Activated naive CD4-positive, alpha-beta T cell treated with anti-CD3 and anti-CD28 coated beads, Interleukin-2, amount 50 U/mL, for 24 hours (primary cell): Measurements from ENCODE around the gene FAU.

ENCODE experiments used
- H3K27ac Mint-ChIP-seq: one replicate; pipeline ENCODE4 v1.8.0; 2021; ENCODE audit warnings: mild to moderate bottlenecking, mixed read lengths
- H3K27me3 Mint-ChIP-seq: one replicate; pipeline ENCODE4 v1.8.0; 2021; ENCODE audit warnings: mixed read lengths
- H3K36me3 Mint-ChIP-seq: one replicate; pipeline ENCODE4 v1.8.0; 2021; ENCODE audit warnings: mixed read lengths
- H3K4me1 Mint-ChIP-seq: one replicate; pipeline ENCODE4 v1.8.0; 2021; ENCODE audit warnings: mixed read lengths
- H3K4me3 Mint-ChIP-seq: one replicate; pipeline ENCODE4 v1.8.0; 2021; ENCODE audit warnings: mild to moderate bottlenecking, mixed read lengths
- H3K9me3 Mint-ChIP-seq: one replicate; pipeline ENCODE4 v1.8.0; 2021; ENCODE audit warnings: mixed read lengths

Gene FAU

DNA sequence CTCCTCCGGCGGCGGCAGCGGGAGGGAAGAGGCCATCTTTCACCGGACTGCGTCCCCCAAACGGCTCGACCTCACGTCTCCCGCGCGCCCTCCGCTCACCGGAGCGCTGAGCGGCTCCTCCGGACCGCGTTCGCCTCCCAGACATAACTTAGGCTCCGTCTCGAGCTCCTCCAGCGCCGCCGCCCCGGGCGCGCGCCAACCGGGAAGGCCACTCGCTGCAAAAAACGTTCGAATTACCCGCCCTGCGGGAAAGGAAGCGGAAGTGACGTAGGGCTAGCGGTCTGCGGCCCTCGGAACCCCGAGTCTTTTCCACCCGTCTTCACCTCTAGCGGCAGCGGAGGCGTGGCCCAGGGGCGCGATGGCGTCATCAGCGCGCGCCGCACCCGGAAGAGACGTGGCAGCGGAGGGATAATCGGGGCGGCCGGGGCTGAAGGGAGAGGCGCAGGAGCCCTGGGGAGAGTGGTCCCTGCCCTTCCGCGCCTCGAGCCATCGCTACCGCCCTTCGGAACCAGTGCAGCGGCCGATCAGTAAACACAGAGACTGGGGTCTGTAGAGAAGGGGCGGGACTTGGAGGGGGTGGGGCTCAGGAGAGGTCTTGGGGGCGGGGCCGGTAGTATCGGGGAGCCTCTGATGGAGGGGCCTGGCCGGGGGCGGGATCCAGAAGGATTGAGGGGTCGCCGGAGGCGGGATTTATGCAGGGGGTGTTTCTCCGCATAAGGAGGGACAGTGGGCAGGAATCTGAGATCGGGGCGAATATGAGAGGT lies 37.9 kb downstream of the FAU start, which contains the start of the genes CDCA5 and ZFPL1:
TSS of gene CDCA5 (minus strand) at position 207 of the 764 bp plus-strand sequence. CDS start at position 145, 62 bp downstream.
TSS of gene ZFPL1 (plus strand) at position 389 of the 764 bp plus-strand sequence. CDS start 477 bp downstream, outside the sequence.
- H3K9me3 Mint-ChIP-seq: no peaks in the 10 kb centered on the region
- H3K27ac Mint-ChIP-seq: peak within 1 kb of the TSS; percentile 98
- peaks cover 4% of the 10 kb centered on the region for H3K36me3 Mint-ChIP-seq
- H3K4me1 Mint-ChIP-seq: peaks cover 15% of the 10 kb centered on the region
- peak within 1 kb of the TSS; percentile 95 for H3K4me3 Mint-ChIP-seq
- no peaks in the 10 kb centered on the region for H3K27me3 Mint-ChIP-seq

DNA sequence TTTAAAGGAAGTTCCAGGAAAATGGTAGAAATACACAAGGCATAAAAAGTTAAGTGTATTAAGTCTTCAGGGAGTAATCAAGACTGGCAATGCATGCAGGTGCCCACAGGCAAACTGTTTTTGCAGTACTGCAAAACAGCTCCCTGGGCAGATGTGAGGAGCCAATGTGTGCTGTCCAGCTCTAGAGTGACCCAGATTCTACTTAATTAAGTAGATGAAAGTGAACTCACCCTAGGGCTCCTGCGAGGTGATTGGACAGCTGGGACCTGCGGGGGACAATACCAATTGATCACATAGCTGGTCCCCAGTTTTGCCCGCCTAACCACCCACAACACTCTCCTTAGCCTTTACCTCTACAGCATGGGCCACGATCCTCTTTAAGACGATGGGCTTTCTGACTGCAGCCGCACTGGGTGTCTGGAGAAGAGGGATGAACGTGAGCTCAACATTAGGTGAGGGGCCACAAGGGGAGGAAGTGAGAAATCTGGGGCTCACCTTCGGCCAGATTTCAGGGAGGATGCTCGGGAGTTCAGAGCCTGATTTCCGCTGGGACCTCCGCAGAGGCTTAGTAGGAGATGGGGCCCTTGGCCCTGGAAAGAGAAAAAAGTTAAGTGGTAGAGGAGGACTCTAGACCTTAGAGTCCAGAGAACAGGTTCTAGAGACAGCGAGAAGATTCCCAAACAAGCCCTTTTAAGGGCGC lies 38.6 kb downstream of the FAU start:
- peak overlapping the region; percentile 98 for H3K27ac Mint-ChIP-seq
- peaks cover 1% of the 10 kb centered on the region for H3K36me3 Mint-ChIP-seq
- H3K4me3 Mint-ChIP-seq: peak overlapping the region; percentile 95
- H3K9me3 Mint-ChIP-seq: no peaks in the 10 kb centered on the region
- peaks cover 21% of the 10 kb centered on the region for H3K4me1 Mint-ChIP-seq
- H3K27me3 Mint-ChIP-seq: no peaks in the 10 kb centered on the region

DNA sequence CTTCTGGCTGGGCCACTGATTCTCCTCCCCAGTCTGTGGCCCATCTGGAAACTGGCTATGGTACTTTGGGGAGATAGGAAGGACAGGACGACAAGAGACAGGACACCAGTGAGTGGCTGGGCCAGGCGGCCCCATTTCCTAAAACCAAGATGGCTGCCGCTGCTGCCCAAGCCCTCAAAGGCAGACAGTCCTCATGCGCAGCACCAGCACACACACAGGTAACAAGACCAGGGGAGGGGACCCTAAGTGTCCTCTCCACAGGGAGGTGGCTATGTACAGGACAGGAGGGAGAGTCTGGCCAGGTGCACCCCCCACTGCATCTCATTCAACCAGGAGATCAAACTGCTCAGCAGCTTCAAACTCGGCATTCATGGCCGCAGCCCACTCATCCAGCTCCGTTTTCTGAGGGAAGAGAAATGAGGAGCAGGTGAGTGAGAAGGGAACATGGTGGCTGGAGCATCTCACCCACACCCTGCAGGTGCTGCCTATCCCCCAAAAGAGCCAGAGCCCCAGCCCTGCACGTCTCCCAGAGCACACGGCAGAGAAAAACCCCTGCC lies 43.1 kb downstream of the FAU start:
- no peak overlapping the region for H3K4me3 Mint-ChIP-seq
- no peaks in the 10 kb centered on the region for H3K36me3 Mint-ChIP-seq
- no peak overlapping the region for H3K27ac Mint-ChIP-seq
- no peaks in the 10 kb centered on the region for H3K27me3 Mint-ChIP-seq
- peaks cover 13% of the 10 kb centered on the region for H3K4me1 Mint-ChIP-seq
- H3K9me3 Mint-ChIP-seq: no peaks in the 10 kb centered on the region

DNA sequence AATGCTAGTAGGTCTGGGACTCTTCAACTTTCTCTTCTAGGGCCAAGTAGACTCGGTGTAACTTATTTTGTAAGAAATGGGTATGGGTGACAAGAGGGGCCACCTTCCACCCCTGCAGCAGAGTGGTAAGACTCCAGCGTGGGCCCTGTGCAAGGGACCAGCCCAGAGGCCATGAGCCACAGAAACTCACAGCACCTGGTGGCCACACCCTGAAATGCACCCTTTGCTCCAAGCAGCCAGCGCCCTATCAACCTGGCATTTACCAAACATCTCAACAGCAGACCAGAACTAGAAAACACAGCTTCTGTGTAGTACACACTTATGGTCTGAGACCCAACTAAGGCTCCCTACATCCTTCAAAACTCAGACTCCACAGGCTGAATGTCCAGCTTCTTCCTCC lies 43.8 kb downstream of the FAU start:
- Mint-ChIP-seq H3K4me3 (no peak overlapping the region), H3K27ac (no peak overlapping the region), H3K9me3 (no peaks in the 10 kb centered on the region), H3K36me3 (no peaks in the 10 kb centered on the region), H3K4me1 (peaks cover 9% of the 10 kb centered on the region), H3K27me3 (no peaks in the 10 kb centered on the region)

DNA sequence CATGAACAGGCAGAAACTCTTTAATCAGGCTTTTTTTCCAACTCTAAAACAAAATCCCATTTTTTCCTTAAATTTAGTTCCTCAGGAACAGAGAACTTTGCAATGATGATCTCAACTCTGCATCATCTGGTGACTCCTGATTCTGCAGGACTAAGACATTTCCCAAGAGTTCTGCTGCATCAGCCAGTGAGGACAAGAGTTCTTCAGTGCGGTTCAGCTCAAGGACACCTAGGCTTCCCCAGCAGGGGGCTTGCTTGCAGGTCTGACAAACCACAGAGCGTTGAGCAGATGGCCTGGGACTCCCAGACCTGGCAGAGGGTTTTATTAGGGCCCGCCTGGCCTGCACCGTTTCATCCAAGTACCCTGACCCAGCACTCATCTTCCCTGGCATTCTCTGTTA lies 44.5 kb downstream of the FAU start:
- no peak overlapping the region for H3K4me3 Mint-ChIP-seq
- H3K9me3 Mint-ChIP-seq: no peaks in the 10 kb centered on the region
- H3K27ac Mint-ChIP-seq: no peak overlapping the region
- H3K36me3 Mint-ChIP-seq: no peaks in the 10 kb centered on the region
- H3K27me3 Mint-ChIP-seq: no peaks in the 10 kb centered on the region
- peaks cover 9% of the 10 kb centered on the region for H3K4me1 Mint-ChIP-seq

DNA sequence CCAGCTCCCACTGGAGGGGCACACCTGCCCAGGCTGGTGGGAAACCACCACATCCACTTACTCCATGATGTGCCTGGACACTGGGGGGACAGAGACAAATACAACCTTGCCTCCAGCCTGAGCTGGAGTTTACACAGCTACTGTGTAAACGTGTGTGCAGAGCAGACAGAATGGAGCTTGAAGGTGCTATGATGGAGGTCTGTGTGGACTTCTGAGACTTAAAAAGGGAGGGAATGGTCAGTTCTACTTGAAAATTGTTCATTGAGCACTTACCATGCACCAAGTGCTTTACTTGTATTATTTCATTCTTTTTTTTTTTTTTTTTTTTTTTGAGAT lies 49.3 kb downstream of the FAU start:
- no peaks in the 10 kb centered on the region for H3K36me3 Mint-ChIP-seq
- no peak overlapping the region for H3K27ac Mint-ChIP-seq
- H3K4me3 Mint-ChIP-seq: no peak overlapping the region
- H3K27me3 Mint-ChIP-seq: no peaks in the 10 kb centered on the region
- no peaks in the 10 kb centered on the region for H3K9me3 Mint-ChIP-seq
- H3K4me1 Mint-ChIP-seq: no peaks in the 10 kb centered on the region

DNA sequence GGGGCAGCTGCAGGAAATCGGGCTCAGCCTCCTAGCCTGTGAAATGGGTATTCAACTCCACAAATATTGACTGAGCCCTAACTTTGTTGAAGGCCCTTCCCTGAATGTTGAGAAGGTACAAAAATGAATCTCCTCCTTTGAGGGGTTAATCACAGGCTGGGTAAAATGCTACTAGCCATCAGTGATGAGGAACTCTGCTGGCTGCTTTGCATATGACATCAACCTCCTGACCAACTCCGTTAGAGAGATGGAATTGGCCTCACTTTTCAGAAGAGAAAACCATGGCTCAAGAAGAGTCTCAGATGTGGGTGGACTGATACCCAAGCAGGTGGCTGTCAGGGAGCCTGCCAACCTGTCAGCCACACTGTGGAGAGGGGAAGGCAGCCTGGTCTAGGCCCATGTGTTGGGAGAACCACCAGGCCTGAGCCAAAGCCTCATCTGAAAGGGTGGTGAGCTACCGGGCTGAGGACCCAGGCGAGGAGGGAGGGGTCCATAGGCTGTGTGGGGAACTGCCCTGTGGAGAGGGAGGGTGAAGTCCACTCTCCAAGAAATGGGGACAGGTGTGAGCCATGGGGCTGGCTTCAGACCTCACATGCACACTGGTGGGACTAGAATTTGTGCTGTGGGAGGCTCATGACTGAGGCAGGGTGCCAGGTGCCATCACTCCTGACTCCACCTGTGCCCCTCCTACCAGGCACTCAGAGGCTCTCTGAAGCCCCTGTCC lies 49.9 kb downstream of the FAU start:
- no peaks in the 10 kb centered on the region for H3K4me1 Mint-ChIP-seq
- H3K27me3 Mint-ChIP-seq: no peaks in the 10 kb centered on the region
- no peaks in the 10 kb centered on the region for H3K9me3 Mint-ChIP-seq
- no peak overlapping the region for H3K4me3 Mint-ChIP-seq
- no peaks in the 10 kb centered on the region for H3K36me3 Mint-ChIP-seq
- no peak overlapping the region for H3K27ac Mint-ChIP-seq
